ENCODE measurements around the gene TTC1.

The TTC1 gene

DNA sequence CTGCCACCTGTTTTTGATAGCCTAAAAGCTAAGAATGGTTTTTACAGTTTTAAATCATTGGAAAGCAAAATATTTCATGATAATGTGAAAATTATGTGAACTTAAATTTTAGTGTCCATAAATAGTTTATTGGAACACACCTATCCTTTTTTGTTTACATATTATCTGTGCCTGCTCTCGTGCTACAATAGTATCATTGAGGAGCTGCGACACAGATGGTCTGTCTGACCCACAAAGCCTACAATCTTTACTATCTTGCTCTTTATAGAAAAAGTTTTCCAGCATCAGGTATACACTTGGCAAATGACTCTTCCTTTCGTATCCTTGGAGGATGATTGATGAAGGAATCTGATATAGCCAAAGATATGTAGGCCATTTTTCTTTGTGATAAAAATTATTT lies 40.2 kb downstream of the TTC1 start:
- no peak for DNase-seq
- WGBS (ENCODE audit: insufficient coverage): 50% methylated on average over 2 of the region's 3 CpGs
- H3K9me3 ChIP-seq (ENCODE audit: control extremely low read depth in 1 of 5, control insufficient read depth in 4 of 5, insufficient read depth in 2 of 5, low read depth in 1 of 5, low read length in 4 of 5): no peaks in the 10 kb centered on the region
- peaks cover 16 to 58% (median 40%) of the 10 kb centered on the region in 4 experiments for H3K36me3 ChIP-seq (ENCODE audit: control insufficient read depth in 4 of 4, insufficient read depth in 4 of 4, low read length in 3 of 4)
- H3K27me3 ChIP-seq (replicated peaks in 2 of 5; ENCODE audit: control insufficient read depth in 4 of 5, insufficient read depth in 5 of 5, low read length in 4 of 5): no peaks in the 10 kb centered on the region
- H3K4me1 ChIP-seq (ENCODE audit: control extremely low read depth in 1 of 4, control insufficient read depth in 4 of 4, insufficient read depth in 4 of 4, low read length in 3 of 4): no peaks in the 10 kb centered on the region
- CTCF ChIA-PET: interaction anchor here (1.2 kb wide), 1 partner anchor 44 kb away, joined by 4 read pairs; no protein-coding TSS in a partner anchor
- no peak overlapping the region for H3K4me3 ChIP-seq (ENCODE audit: control insufficient read depth in 1 of 7, extremely low read depth in 1 of 7, insufficient read depth in 4 of 7, low read depth in 2 of 7, low read length in 6 of 7)
- H3K27ac ChIP-seq (ENCODE audit: insufficient read depth in 1 of 2, low read depth in 1 of 2, low read length in 2 of 2, poor library complexity in 1 of 2, severe bottlenecking in 2 of 2): no peak overlapping the region
- POLR2A ChIA-PET: no interaction called here

- DNase-seq: no peak
- Histone ChIP-seq H3K4me3 (ENCODE audit: control insufficient read depth in 1 of 7, extremely low read depth in 1 of 7, insufficient read depth in 4 of 7, low read depth in 2 of 7, low read length in 6 of 7) (no peak overlapping the region), H3K27me3 (replicated peaks in 2 of 5; ENCODE audit: control insufficient read depth in 4 of 5, insufficient read depth in 5 of 5, low read length in 4 of 5) (no peaks in the 10 kb centered on the region), H3K27ac (ENCODE audit: insufficient read depth in 1 of 2, low read depth in 1 of 2, low read length in 2 of 2, poor library complexity in 1 of 2, severe bottlenecking in 2 of 2) (no peak overlapping the region), H3K9me3 (ENCODE audit: control extremely low read depth in 1 of 5, control insufficient read depth in 4 of 5, insufficient read depth in 2 of 5, low read depth in 1 of 5, low read length in 4 of 5) (peaks cover 0 to 4% (median 0%) of the 10 kb centered on the region in 5 experiments), H3K36me3 (ENCODE audit: control insufficient read depth in 4 of 4, insufficient read depth in 4 of 4, low read length in 3 of 4) (peaks cover 19 to 85% (median 51%) of the 10 kb centered on the region in 4 experiments), H3K4me1 (ENCODE audit: control extremely low read depth in 1 of 4, control insufficient read depth in 4 of 4, insufficient read depth in 4 of 4, low read length in 3 of 4) (no peaks in the 10 kb centered on the region)
- ChIA-PET POLR2A (no interaction called here), CTCF (interaction anchor here (1.1 to 1.6 kb wide), 4 partner anchors 14 to 342 kb away, joined by 3 to 5 read pairs (median 4); no protein-coding TSS in a partner anchor)
- 100% methylated on average over 1 of the region's 1 CpG for WGBS (ENCODE audit: insufficient coverage)
Measured at GRCh38 chr5:160054047-160054446, 45.1 kb downstream of the TTC1 start.

- H3K27ac ChIP-seq (ENCODE audit: insufficient read depth in 1 of 2, low read depth in 1 of 2, low read length in 2 of 2, poor library complexity in 1 of 2, severe bottlenecking in 2 of 2): no peak overlapping the region
- no peaks in the 10 kb centered on the region for H3K27me3 ChIP-seq (replicated peaks in 2 of 5; ENCODE audit: control insufficient read depth in 4 of 5, insufficient read depth in 5 of 5, low read length in 4 of 5)
- WGBS (ENCODE audit: insufficient coverage): 100% methylated on average over 2 of the region's 2 CpGs
- no peak for DNase-seq
- POLR2A ChIA-PET: no interaction called here
- H3K9me3 ChIP-seq (ENCODE audit: control extremely low read depth in 1 of 5, control insufficient read depth in 4 of 5, insufficient read depth in 2 of 5, low read depth in 1 of 5, low read length in 4 of 5): peaks cover 0 to 4% (median 0%) of the 10 kb centered on the region in 5 experiments
- H3K36me3 ChIP-seq (ENCODE audit: control insufficient read depth in 4 of 4, insufficient read depth in 4 of 4, low read length in 3 of 4): peaks cover 19 to 86% (median 51%) of the 10 kb centered on the region in 4 experiments
- CTCF ChIA-PET: interaction anchor here (0.6 to 1.7 kb wide), 8 partner anchors 16 to 342 kb away, joined by 3 to 5 read pairs (median 3); no protein-coding TSS in a partner anchor
- no peaks in the 10 kb centered on the region for H3K4me1 ChIP-seq (ENCODE audit: control extremely low read depth in 1 of 4, control insufficient read depth in 4 of 4, insufficient read depth in 4 of 4, low read length in 3 of 4)
- H3K4me3 ChIP-seq (ENCODE audit: control insufficient read depth in 1 of 7, extremely low read depth in 1 of 7, insufficient read depth in 4 of 7, low read depth in 2 of 7, low read length in 6 of 7): no peak overlapping the region
Measured at GRCh38 chr5:160054831-160055230, 45.9 kb downstream of the TTC1 start.

- H3K36me3 ChIP-seq (ENCODE audit: control insufficient read depth in 4 of 4, insufficient read depth in 4 of 4, low read length in 3 of 4): peaks cover 17 to 90% (median 51%) of the 10 kb centered on the region in 4 experiments
- H3K9me3 ChIP-seq (ENCODE audit: control extremely low read depth in 1 of 5, control insufficient read depth in 4 of 5, insufficient read depth in 2 of 5, low read depth in 1 of 5, low read length in 4 of 5): peaks cover 0 to 4% (median 0%) of the 10 kb centered on the region in 5 experiments
Measured at GRCh38 chr5:160057256-160057655, 48.3 kb downstream of the TTC1 start.

GRCh38 chr5:160060001-160060400 lies 51.1 kb downstream of the TTC1 start:
- Histone ChIP-seq H3K27me3 (replicated peaks in 2 of 5; ENCODE audit: control insufficient read depth in 4 of 5, insufficient read depth in 5 of 5, low read length in 4 of 5) (no peaks in the 10 kb centered on the region), H3K27ac (ENCODE audit: insufficient read depth in 1 of 2, low read depth in 1 of 2, low read length in 2 of 2, poor library complexity in 1 of 2, severe bottlenecking in 2 of 2) (no peak overlapping the region), H3K4me3 (ENCODE audit: control insufficient read depth in 1 of 7, extremely low read depth in 1 of 7, insufficient read depth in 4 of 7, low read depth in 2 of 7, low read length in 6 of 7) (no peak overlapping the region), H3K4me1 (ENCODE audit: control extremely low read depth in 1 of 4, control insufficient read depth in 4 of 4, insufficient read depth in 4 of 4, low read length in 3 of 4) (peaks cover 0 to under 1% (median 0%) of the 10 kb centered on the region in 4 experiments), H3K36me3 (ENCODE audit: control insufficient read depth in 4 of 4, insufficient read depth in 4 of 4, low read length in 3 of 4) (peaks cover 12 to 68% (median 46%) of the 10 kb centered on the region in 4 experiments), H3K9me3 (ENCODE audit: control extremely low read depth in 1 of 5, control insufficient read depth in 4 of 5, insufficient read depth in 2 of 5, low read depth in 1 of 5, low read length in 4 of 5) (peaks cover 0 to 4% (median 0%) of the 10 kb centered on the region in 5 experiments)
- CTCF ChIA-PET: interaction anchor here (1.0 kb wide), 1 partner anchor 10 kb away, joined by 3 read pairs; no protein-coding TSS in a partner anchor
- WGBS (ENCODE audit: insufficient coverage): 94% methylated on average over 4 of the region's 4 CpGs
- POLR2A ChIA-PET: no interaction called here
- DNase-seq: no peak

More at GRCh38 chr5:160057256-160057655, 48.3 kb downstream of the TTC1 start:
- WGBS (ENCODE audit: insufficient coverage): 100% methylated on average over 1 of the region's 4 CpGs
- H3K4me1 ChIP-seq (ENCODE audit: control extremely low read depth in 1 of 4, control insufficient read depth in 4 of 4, insufficient read depth in 4 of 4, low read length in 3 of 4): no peaks in the 10 kb centered on the region
- DNase-seq: no peak
- no peaks in the 10 kb centered on the region for H3K27me3 ChIP-seq (replicated peaks in 2 of 5; ENCODE audit: control insufficient read depth in 4 of 5, insufficient read depth in 5 of 5, low read length in 4 of 5)
- H3K27ac ChIP-seq (ENCODE audit: insufficient read depth in 1 of 2, low read depth in 1 of 2, low read length in 2 of 2, poor library complexity in 1 of 2, severe bottlenecking in 2 of 2): no peak overlapping the region
- no peak overlapping the region for H3K4me3 ChIP-seq (ENCODE audit: control insufficient read depth in 1 of 7, extremely low read depth in 1 of 7, insufficient read depth in 4 of 7, low read depth in 2 of 7, low read length in 6 of 7)
- ChIA-PET CTCF (interaction anchor here (0.8 to 1.1 kb wide), 2 partner anchors 33 to 332 kb away, joined by 3 to 5 read pairs; no protein-coding TSS in a partner anchor), POLR2A (no interaction called here)

GRCh38 chr5:160061770-160062169 lies 52.8 kb downstream of the TTC1 start:
- Histone ChIP-seq H3K36me3 (ENCODE audit: control insufficient read depth in 4 of 4, insufficient read depth in 4 of 4, low read length in 3 of 4) (peaks cover 20 to 61% (median 43%) of the 10 kb centered on the region in 4 experiments), H3K4me3 (ENCODE audit: control insufficient read depth in 1 of 7, extremely low read depth in 1 of 7, insufficient read depth in 4 of 7, low read depth in 2 of 7, low read length in 6 of 7) (no peak overlapping the region), H3K4me1 (ENCODE audit: control extremely low read depth in 1 of 4, control insufficient read depth in 4 of 4, insufficient read depth in 4 of 4, low read length in 3 of 4) (peaks cover 0 to 6% (median 0%) of the 10 kb centered on the region in 4 experiments), H3K9me3 (ENCODE audit: control extremely low read depth in 1 of 5, control insufficient read depth in 4 of 5, insufficient read depth in 2 of 5, low read depth in 1 of 5, low read length in 4 of 5) (peaks cover 0 to 4% (median 0%) of the 10 kb centered on the region in 5 experiments), H3K27me3 (replicated peaks in 2 of 5; ENCODE audit: control insufficient read depth in 4 of 5, insufficient read depth in 5 of 5, low read length in 4 of 5) (no peaks in the 10 kb centered on the region), H3K27ac (ENCODE audit: insufficient read depth in 1 of 2, low read depth in 1 of 2, low read length in 2 of 2, poor library complexity in 1 of 2, severe bottlenecking in 2 of 2) (no peak overlapping the region)
- ChIA-PET CTCF (interaction anchor here (1.2 kb wide), 2 partner anchors 40 to 283 kb away, joined by 3 read pairs; no protein-coding TSS in a partner anchor), POLR2A (no interaction called here)
- 100% methylated on average over 1 of the region's 3 CpGs for WGBS (ENCODE audit: insufficient coverage)
- DNase-seq: no peak

- no peak overlapping the region for H3K27ac ChIP-seq (ENCODE audit: insufficient read depth in 1 of 2, low read depth in 1 of 2, low read length in 2 of 2, poor library complexity in 1 of 2, severe bottlenecking in 2 of 2)
- 100% methylated on average over 1 of the region's 1 CpG for WGBS (ENCODE audit: insufficient coverage)
- peaks cover 0 to 6% (median 0%) of the 10 kb centered on the region in 4 experiments for H3K4me1 ChIP-seq (ENCODE audit: control extremely low read depth in 1 of 4, control insufficient read depth in 4 of 4, insufficient read depth in 4 of 4, low read length in 3 of 4)
- POLR2A ChIA-PET: no interaction called here
- CTCF ChIA-PET: interaction anchor here (2.7 kb wide), 1 partner anchor 16 kb away, joined by 12 read pairs; no protein-coding TSS in a partner anchor
- DNase-seq: no peak
- H3K4me3 ChIP-seq (ENCODE audit: control insufficient read depth in 1 of 7, extremely low read depth in 1 of 7, insufficient read depth in 4 of 7, low read depth in 2 of 7, low read length in 6 of 7): no peak overlapping the region
- no peaks in the 10 kb centered on the region for H3K9me3 ChIP-seq (ENCODE audit: control extremely low read depth in 1 of 5, control insufficient read depth in 4 of 5, insufficient read depth in 2 of 5, low read depth in 1 of 5, low read length in 4 of 5)
- H3K27me3 ChIP-seq (replicated peaks in 2 of 5; ENCODE audit: control insufficient read depth in 4 of 5, insufficient read depth in 5 of 5, low read length in 4 of 5): no peaks in the 10 kb centered on the region
- H3K36me3 ChIP-seq (ENCODE audit: control insufficient read depth in 4 of 4, insufficient read depth in 4 of 4, low read length in 3 of 4): peaks cover 10 to 44% (median 29%) of the 10 kb centered on the region in 4 experiments
Measured at GRCh38 chr5:160064417-160064810, 55.5 kb downstream of the TTC1 start.
